ENCODE results near the gene MYH13.

Gene MYH13

DNA sequence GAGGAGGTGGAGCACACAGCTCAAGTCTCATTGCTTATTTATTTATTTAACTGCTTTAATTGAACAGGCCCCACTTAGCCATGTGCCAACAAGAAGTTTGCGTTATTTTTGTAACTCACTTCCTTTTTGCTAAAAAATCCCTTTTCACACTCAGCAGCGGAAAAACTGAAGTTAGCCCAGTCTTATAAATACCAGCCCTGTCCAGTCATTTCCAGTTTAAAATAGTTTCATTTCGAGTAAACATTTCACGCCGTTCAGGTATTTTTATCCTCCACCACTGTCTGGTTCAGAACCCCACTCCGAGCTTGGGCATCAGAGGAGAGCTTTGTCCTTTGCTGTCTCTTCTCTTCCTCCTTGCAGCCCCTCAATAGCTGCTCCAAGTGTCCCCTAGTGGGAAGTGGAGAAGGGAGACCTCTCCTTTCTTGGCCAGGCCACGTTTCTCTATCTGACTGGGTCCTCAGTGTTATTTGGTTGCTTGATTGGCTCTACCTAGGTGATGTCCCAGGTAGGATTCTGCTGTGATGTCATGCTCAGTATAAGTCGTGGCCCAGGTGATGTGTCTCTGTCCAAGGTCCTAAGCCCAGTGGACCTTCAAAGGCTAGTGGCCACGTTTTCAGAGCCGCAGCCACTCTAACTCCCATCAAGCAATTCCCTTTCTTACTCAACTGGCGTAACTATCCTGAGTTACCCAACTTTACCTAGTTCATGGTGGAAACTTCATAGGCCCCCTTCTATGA, 121.4 kb downstream of the MYH13 start:
- no peak for DNase-seq (ENCODE audit: low read depth in 2 of 2)

All from stimulated activated CD4-positive, alpha-beta T cell treated with anti-CD3 and anti-CD28 coated beads, Interleukin-1b, Interleukin-23, amount 100 ng/mL, for 4 hours (primary cell).